Measurements from ENCODE around the gene MED13. TPM values are rescaled to one million over a fixed set of nuclear protein-coding genes. Genes with fewer than 3 reads are reported as not detected.

The MED13 gene
- total and polyA plus RNA-seq, 2 donors (not counting 1 experiment from before 2014, with no cell fraction given) = 36.2 to 47.1 TPM

GRCh38 chr17:62045109-62045508 lies 20.0 kb downstream of the MED13 start:
- H3K36me3 ChIP-seq (ENCODE audit: control insufficient read depth, insufficient read depth, low read length) = peaks cover 4% of the 10 kb centered on the region
- no peak overlapping the region for H3K9ac ChIP-seq (ENCODE audit: insufficient read depth, low read length)
- no peak overlapping the region for H3K4me3 ChIP-seq (replicated peaks in 1 of 4; ENCODE audit: control extremely low read depth in 1 of 4, insufficient read depth in 1 of 4, low read depth in 3 of 4, low read length in 4 of 4)
- H3K27me3 ChIP-seq (ENCODE audit: control insufficient read depth, insufficient read depth, low read length) = no peaks in the 10 kb centered on the region
- no peak for DNase-seq (ENCODE audit: low read depth in 2 of 2)
- H4K20me1 ChIP-seq (ENCODE audit: control insufficient read depth, extremely low read depth, insufficient read depth, low read length) = no peaks in the 10 kb centered on the region
- TF ChIP-seq EZH2 (IDR thresholded peaks at IDR 0.05; ENCODE audit: low read length, missing control alignments) (no peak), CTCF (conservative IDR thresholded peaks at IDR 0.05 in 1 of 2, IDR thresholded peaks at IDR 0.05 in 1 of 2; ENCODE audit: low read depth in 1 of 2, low read length in 2 of 2) (no peak)
- H2AFZ ChIP-seq (ENCODE audit: low read length) = no peak overlapping the region
- no peaks in the 10 kb centered on the region for H3K9me3 ChIP-seq (ENCODE audit: control insufficient read depth, insufficient read depth, low read depth, low read length)
- no peaks in the 10 kb centered on the region for H3K4me1 ChIP-seq (ENCODE audit: control insufficient read depth, extremely low read depth, insufficient read depth, low read length)
- no peak overlapping the region for H3K27ac ChIP-seq (ENCODE audit: insufficient read depth, low read length)
- peaks cover 32% of the 10 kb centered on the region for H3K79me2 ChIP-seq (ENCODE audit: control insufficient read depth, insufficient read depth, low read length)
- H3K4me2 ChIP-seq (ENCODE audit: extremely low read depth, insufficient read depth, low read length) = no peak overlapping the region

- H3K4me3 ChIP-seq (replicated peaks in 1 of 4; ENCODE audit: control extremely low read depth in 1 of 4, insufficient read depth in 1 of 4, low read depth in 3 of 4, low read length in 4 of 4) = no peak overlapping the region
- DNase-seq (ENCODE audit: low read depth in 2 of 2) = no peak
- H3K4me2 ChIP-seq (ENCODE audit: extremely low read depth, insufficient read depth, low read length) = no peak overlapping the region
- H3K9ac ChIP-seq (ENCODE audit: insufficient read depth, low read length) = no peak overlapping the region
- no peaks in the 10 kb centered on the region for H3K9me3 ChIP-seq (ENCODE audit: control insufficient read depth, insufficient read depth, low read depth, low read length)
- no peak overlapping the region for H2AFZ ChIP-seq (ENCODE audit: low read length)
- no peak overlapping the region for H3K27ac ChIP-seq (ENCODE audit: insufficient read depth, low read length)
- H3K27me3 ChIP-seq (ENCODE audit: control insufficient read depth, insufficient read depth, low read length) = no peaks in the 10 kb centered on the region
- H3K79me2 ChIP-seq (ENCODE audit: control insufficient read depth, insufficient read depth, low read length) = peaks cover 36% of the 10 kb centered on the region
- TF ChIP-seq CTCF (conservative IDR thresholded peaks at IDR 0.05 in 1 of 2, IDR thresholded peaks at IDR 0.05 in 1 of 2; ENCODE audit: low read depth in 1 of 2, low read length in 2 of 2) = no peak
- no peak for TF ChIP-seq EZH2 (IDR thresholded peaks at IDR 0.05; ENCODE audit: low read length, missing control alignments)
- no peaks in the 10 kb centered on the region for H3K4me1 ChIP-seq (ENCODE audit: control insufficient read depth, extremely low read depth, insufficient read depth, low read length)
- H3K36me3 ChIP-seq (ENCODE audit: control insufficient read depth, insufficient read depth, low read length) = peaks cover 4% of the 10 kb centered on the region
- H4K20me1 ChIP-seq (ENCODE audit: control insufficient read depth, extremely low read depth, insufficient read depth, low read length) = no peaks in the 10 kb centered on the region
These were observed 21.5 kb downstream of the MED13 start for GRCh38 chr17:62043602-62044001.

GRCh38 chr17:62043140-62043539 lies 21.9 kb downstream of the MED13 start:
- no peak for TF ChIP-seq EZH2 (IDR thresholded peaks at IDR 0.05; ENCODE audit: low read length, missing control alignments)

More at GRCh38 chr17:62043140-62043539, 21.9 kb downstream of the MED13 start:
- no peaks in the 10 kb centered on the region for H3K4me1 ChIP-seq (ENCODE audit: control insufficient read depth, extremely low read depth, insufficient read depth, low read length)
- H4K20me1 ChIP-seq (ENCODE audit: control insufficient read depth, extremely low read depth, insufficient read depth, low read length) = no peaks in the 10 kb centered on the region
- H3K36me3 ChIP-seq (ENCODE audit: control insufficient read depth, insufficient read depth, low read length) = peaks cover 2% of the 10 kb centered on the region
- H2AFZ ChIP-seq (ENCODE audit: low read length) = no peak overlapping the region
- no peaks in the 10 kb centered on the region for H3K27me3 ChIP-seq (ENCODE audit: control insufficient read depth, insufficient read depth, low read length)
- H3K4me2 ChIP-seq (ENCODE audit: extremely low read depth, insufficient read depth, low read length) = no peak overlapping the region
- H3K27ac ChIP-seq (ENCODE audit: insufficient read depth, low read length) = no peak overlapping the region
- no peak overlapping the region for H3K4me3 ChIP-seq (replicated peaks in 1 of 4; ENCODE audit: control extremely low read depth in 1 of 4, insufficient read depth in 1 of 4, low read depth in 3 of 4, low read length in 4 of 4)
- peaks cover 32% of the 10 kb centered on the region for H3K79me2 ChIP-seq (ENCODE audit: control insufficient read depth, insufficient read depth, low read length)
- no peak overlapping the region for H3K9ac ChIP-seq (ENCODE audit: insufficient read depth, low read length)
- no peak for DNase-seq (ENCODE audit: low read depth in 2 of 2)
- H3K9me3 ChIP-seq (ENCODE audit: control insufficient read depth, insufficient read depth, low read depth, low read length) = no peaks in the 10 kb centered on the region

Data from fibroblast of lung (primary cell).